ENCODE results near the gene CALHM1.

- TF ChIP-seq CTCF (IDR thresholded peaks at IDR 0.05; ENCODE audit: control extremely low read depth in 1 of 3, insufficient read depth in 1 of 3, low read depth in 1 of 3, low read length in 3 of 3) (no peak), ATF2 (IDR thresholded peaks at IDR 0.05; ENCODE audit: low read length) (no peak), CEBPB (IDR thresholded peaks at IDR 0.05; ENCODE audit: low read depth, low read length) (no peak), CBX8 (IDR thresholded peaks at IDR 0.05; ENCODE audit: borderline replicate concordance, low read depth, low read length) (no peak), SP1 (IDR thresholded peaks at IDR 0.05; ENCODE audit: low read depth, low read length) (no peak), POLR2A (IDR thresholded peaks at IDR 0.05; ENCODE audit: control extremely low read depth in 1 of 2, low read depth in 2 of 2, low read length in 2 of 2) (no peak), CBX5 (IDR thresholded peaks at IDR 0.05; ENCODE audit: low read depth, low read length) (no peak), RFX5 (IDR thresholded peaks at IDR 0.05; ENCODE audit: borderline replicate concordance, low read depth, low read length) (no peak), FOSL1 (IDR thresholded peaks at IDR 0.05; ENCODE audit: insufficient read depth, low read depth, low read length) (no peak), JUND (IDR thresholded peaks at IDR 0.05; ENCODE audit: low read length) (no peak), SIRT6 (IDR thresholded peaks at IDR 0.05; ENCODE audit: low read length) (no peak), SUZ12 (IDR thresholded peaks at IDR 0.05; ENCODE audit: low read length) (no peak), POLR2AphosphoS5 (IDR thresholded peaks at IDR 0.05; ENCODE audit: low read depth, low read length) (no peak), SIN3A (conservative IDR thresholded peaks at IDR 0.05 in 1 of 2, IDR thresholded peaks at IDR 0.05 in 1 of 2; ENCODE audit: low read depth in 1 of 2, low read length in 2 of 2) (no peak)
Observed at GRCh38 chr10:103466734-103467133, 8.0 kb upstream of the CALHM1 start.

All from H1 (cell line).